NOMO-1 treated with DMSO at 0.1 percent for 48 hours (cell line): ENCODE measurements around the gene CARMIL1.

Source experiments
- DNase-seq: peaks from one replicate; lab custom pipeline; 2025; ENCODE audit not compliant: unreplicated experiment; lab: John Stamatoyannopoulos, UW

The CARMIL1 gene

DNA sequence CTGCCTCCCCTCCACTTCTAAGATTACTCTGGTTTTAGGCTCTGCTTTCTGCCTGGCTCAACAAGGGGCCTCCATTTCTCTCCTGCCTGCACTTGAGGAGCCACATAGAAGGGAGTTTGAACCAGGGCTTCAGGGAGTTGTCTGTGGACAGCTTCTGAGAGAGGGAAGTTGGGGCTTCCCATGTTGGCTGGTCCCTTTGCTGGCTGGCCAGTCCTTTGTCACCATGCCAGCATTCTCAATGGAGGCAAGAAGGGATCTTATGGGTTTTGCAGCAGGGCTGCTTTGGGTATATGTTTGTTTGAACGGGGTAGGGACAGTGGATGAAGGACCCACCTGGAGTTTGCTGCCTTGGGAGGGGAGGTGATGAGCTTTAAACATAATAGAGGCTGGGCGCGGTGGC is 124.9 kb downstream of the CARMIL1 start:
- no peak for DNase-seq

GRCh38 chr6:25404693-25405169 is 125.6 kb downstream of the CARMIL1 start:
- peak; percentile 70 for DNase-seq

GRCh38 chr6:25405442-25405841 is 126.3 kb downstream of the CARMIL1 start:
- DNase-seq, result peak; percentile 75

DNA sequence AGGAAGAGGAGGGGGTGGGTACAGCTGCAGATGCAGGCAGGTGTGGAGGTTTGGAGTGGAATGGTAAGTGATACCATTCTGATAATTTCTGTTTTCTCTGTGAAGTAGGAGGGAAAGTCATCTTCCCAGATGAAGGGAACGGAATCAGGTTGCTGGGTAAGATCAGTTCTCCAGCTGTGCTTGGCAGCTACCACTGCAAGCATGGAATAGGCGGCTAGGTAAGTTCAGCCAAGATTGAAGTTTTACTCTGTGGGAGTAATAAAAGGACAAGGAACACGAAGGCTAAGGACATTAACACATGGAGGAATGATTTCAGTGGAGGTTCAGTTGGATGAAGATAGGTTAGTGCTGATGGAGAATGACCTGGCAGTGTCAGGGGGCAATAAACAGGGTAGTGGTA is 128.3 kb downstream of the CARMIL1 start:
- no peak for DNase-seq

- no peak for DNase-seq
Observed at GRCh38 chr6:25410102-25410501, 130.9 kb downstream of the CARMIL1 start.

DNA sequence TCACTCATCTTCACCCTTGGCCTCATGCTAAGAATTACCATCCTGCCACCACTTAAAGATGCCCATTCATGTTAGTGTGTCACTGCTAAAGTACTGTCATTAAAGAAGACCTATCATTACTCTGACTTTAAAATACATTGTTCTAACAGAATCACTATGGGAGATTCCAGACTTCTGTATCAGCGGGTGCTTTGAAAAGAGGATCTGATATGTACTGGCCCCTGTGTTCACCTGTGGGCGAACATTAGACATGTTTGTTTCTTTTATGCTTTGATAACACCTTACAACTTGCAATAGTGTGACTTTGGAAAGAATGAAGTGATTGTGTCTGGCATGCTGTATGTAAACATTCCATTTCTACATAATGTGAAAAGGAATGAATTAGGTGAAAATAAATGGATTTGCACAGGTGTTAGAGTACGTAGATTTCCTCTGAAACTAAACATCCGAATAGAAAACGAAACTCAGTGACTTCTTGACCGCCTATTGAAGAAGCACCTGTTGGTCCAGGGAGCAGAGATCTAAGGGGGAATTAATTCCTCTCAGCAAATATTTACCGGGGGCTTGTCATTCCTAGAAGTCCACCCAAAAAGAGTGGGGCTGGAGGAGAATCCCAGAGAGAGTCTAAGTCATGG is 132.3 kb downstream of the CARMIL1 start:
- DNase-seq, result no peak

GRCh38 chr6:25413207-25413905 is 134.2 kb downstream of the CARMIL1 start:
- DNase-seq, result no peak

DNA sequence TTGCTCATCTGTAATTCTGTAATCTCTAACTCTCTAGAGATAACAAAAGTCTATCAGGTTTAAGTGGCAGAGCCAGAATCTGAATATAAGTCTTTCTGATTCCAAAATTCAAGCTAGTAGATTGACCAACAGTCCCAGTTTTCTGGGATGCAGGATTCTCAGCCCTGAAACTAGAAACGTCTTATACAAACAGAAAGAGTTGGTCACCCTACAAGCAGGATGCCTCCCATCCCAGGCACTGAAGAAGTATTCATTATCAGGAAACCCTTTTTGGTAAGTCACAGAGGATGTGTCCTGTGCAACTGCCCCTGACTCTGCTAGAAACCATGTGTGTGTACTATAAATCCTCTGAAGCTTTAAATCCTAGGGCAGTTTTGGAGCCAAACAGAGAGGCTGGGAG is 135.0 kb downstream of the CARMIL1 start:
- DNase-seq, result no peak

- DNase-seq, result no peak
Observed at GRCh38 chr6:25414755-25415154, 135.6 kb downstream of the CARMIL1 start.

GRCh38 chr6:25415274-25415673 is 136.1 kb downstream of the CARMIL1 start:
- no peak for DNase-seq

DNA sequence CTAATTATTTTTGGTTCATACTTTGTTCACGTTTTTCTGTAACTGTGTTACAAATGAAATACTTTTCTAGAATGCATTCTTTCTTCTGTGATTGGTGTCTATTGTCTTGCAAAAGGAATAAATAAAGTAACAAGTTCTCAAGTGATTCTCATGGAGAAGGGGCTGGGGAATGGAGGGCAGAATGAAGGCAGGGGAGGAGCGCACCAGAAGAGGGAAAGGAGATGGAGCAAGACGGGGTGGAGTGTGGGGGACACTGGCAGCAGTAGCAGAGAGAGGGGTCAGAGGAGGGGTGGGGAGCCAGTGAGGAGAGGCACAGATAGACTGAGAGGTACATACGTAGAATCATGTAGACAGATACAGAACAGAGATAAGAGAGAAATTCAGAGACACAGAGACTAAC is 136.5 kb downstream of the CARMIL1 start:
- DNase-seq, result no peak

DNA sequence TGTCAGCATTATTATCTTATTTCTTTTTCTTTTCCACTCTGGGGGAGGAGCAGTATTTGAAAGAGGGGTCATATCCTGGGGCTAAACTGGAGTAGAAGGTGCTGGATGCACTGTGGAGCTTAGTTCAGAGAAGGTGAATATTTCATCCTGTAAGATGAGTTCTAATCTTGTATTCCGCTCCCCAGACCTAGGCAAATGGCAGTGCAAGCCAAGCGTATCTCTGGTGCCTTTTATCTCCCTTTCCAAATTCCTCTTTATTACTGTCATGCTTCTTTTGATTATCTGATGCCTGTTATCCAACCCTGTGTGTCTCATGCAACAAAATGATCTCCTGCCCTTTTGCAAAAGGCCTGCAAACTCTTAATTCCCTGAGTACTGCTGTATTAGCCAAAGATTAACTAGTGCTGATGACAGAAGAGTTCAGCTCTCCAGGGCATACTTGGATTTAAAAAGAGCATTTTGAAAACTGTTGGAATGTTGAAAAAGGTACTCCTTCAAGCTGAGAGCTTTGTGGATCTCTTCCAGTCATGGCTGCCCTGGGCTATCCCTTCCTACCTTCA is 138.0 kb downstream of the CARMIL1 start:
- DNase-seq, result no peak

GRCh38 chr6:25418454-25419052 is 139.4 kb downstream of the CARMIL1 start:
- DNase-seq, result no peak

- DNase-seq, result no peak
Observed at GRCh38 chr6:25419879-25420278, 140.7 kb downstream of the CARMIL1 start.

DNA sequence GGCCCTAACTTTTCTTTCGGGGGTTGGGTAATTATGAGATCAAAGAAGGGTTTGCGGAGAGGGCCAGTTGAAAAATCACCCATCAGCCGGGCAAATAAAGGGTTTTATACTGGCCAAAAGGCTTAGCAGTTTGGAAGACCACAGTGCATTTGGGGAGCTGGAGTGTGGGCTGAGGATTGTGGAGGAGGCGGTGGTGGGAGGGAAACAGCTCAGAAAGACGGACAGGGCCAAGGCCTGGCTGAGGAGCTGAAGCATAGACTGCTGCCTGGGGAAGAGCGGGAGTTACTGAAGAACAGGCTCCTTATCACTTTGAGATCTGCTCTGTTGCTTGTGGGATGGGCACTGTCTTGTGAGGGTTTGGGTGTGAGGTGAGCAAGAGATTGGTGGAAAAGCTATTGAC is 144.2 kb downstream of the CARMIL1 start:
- DNase-seq, result no peak

DNA sequence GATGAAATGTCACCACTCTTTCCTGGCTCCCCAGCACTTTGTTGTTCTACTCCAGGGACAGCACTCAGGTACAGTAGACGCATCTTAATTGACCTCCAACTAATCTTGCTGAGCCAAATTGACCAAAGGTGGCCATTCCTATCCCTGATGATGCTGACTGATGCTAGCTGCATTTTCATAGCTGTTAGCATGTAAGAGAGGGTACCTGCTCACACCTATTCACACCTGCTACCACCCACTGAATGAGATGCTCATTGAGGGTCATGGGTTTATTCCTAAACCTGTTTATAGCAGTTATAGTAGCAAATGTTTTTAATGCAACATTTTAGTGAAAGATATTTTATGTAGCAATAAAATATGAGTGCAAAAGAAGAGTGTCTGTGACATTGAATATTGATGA is 145.1 kb downstream of the CARMIL1 start:
- DNase-seq, result no peak

DNA sequence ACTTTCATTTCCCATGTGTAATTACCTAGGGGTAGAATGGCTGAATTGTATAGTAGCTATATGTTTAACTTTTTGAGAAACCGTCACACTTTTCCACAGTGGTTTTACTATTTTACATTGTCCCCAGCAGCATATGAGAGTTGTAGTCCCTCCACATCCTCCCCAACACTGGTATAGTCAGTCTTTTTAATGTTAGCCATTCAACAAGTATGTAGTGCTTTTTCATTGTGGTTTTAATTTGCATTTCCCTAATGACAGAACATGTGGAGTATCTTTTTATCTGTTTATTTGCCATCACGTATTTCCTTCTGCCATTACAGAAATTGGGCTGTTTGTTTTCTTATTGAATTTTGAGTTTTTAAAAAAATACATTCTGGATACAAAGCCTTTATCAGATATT is 148.4 kb downstream of the CARMIL1 start:
- DNase-seq, result no peak

GRCh38 chr6:25428758-25429317 is 149.7 kb downstream of the CARMIL1 start:
- no peak for DNase-seq

GRCh38 chr6:25431306-25431974 is 152.3 kb downstream of the CARMIL1 start:
- DNase-seq, result peak; percentile 57

GRCh38 chr6:25431975-25432307 is 152.8 kb downstream of the CARMIL1 start:
- peak; percentile 57 for DNase-seq

- no peak for DNase-seq
Observed at GRCh38 chr6:25434921-25435320, 155.7 kb downstream of the CARMIL1 start.
